Measurements from ENCODE around the gene KCNA10.

KCNA10 gene

GRCh38 chr1:110519125-110519810 lies at the start of gene KCNA10:
Gene KCNA10, minus strand, starts transcription at chr1:110519175. Its CDS starts 388 bp downstream, at chr1:110518787.
- no peak for DNase-seq

- no peak for DNase-seq
Measured at GRCh38 chr1:110566836-110567235, 47.9 kb upstream of the KCNA10 start.

- DNase-seq, result no peak
Measured at GRCh38 chr1:110565565-110565964, 46.6 kb upstream of the KCNA10 start.

GRCh38 chr1:110563089-110563488 lies 44.1 kb upstream of the KCNA10 start:
- DNase-seq, result no peak

- DNase-seq, result peak; percentile 28
Measured at GRCh38 chr1:110561596-110561995, 42.6 kb upstream of the KCNA10 start.

- no peak for DNase-seq
Measured at GRCh38 chr1:110559157-110559556, 40.2 kb upstream of the KCNA10 start.

GRCh38 chr1:110557481-110557880 lies 38.5 kb upstream of the KCNA10 start:
- peak; percentile 32 for DNase-seq

- DNase-seq, result peak; percentile 44
Measured at GRCh38 chr1:110556471-110556807, 37.5 kb upstream of the KCNA10 start.

- peak; percentile 42 for DNase-seq
Measured at GRCh38 chr1:110555807-110556470, 37.0 kb upstream of the KCNA10 start.

- DNase-seq, result peak; percentile 85
Measured at GRCh38 chr1:110554871-110555801, 36.2 kb upstream of the KCNA10 start.

- DNase-seq, result no peak
Measured at GRCh38 chr1:110551278-110551809, 32.4 kb upstream of the KCNA10 start.

GRCh38 chr1:110549831-110550230 lies 30.9 kb upstream of the KCNA10 start:
- no peak for DNase-seq

- DNase-seq, result peak; percentile 79
Measured at GRCh38 chr1:110548381-110548780, 29.4 kb upstream of the KCNA10 start.

- DNase-seq, result no peak
Measured at GRCh38 chr1:110547017-110547416, 28.0 kb upstream of the KCNA10 start.

- no peak for DNase-seq
Measured at GRCh38 chr1:110545492-110545891, 26.5 kb upstream of the KCNA10 start.

GRCh38 chr1:110544753-110545152 lies 25.8 kb upstream of the KCNA10 start:
- no peak for DNase-seq

- no peak for DNase-seq
Measured at GRCh38 chr1:110542725-110543124, 23.8 kb upstream of the KCNA10 start.

- DNase-seq, result no peak
Measured at GRCh38 chr1:110541906-110542395, 23.0 kb upstream of the KCNA10 start.

- DNase-seq, result no peak
Measured at GRCh38 chr1:110540891-110541685, 22.1 kb upstream of the KCNA10 start.

- DNase-seq, result no peak
Measured at GRCh38 chr1:110538921-110539320, 19.9 kb upstream of the KCNA10 start.

GRCh38 chr1:110538075-110538474 lies 19.1 kb upstream of the KCNA10 start:
- DNase-seq, result no peak

GRCh38 chr1:110535985-110536384 lies 17.0 kb upstream of the KCNA10 start:
- no peak for DNase-seq

Data from islet precursor cell (in vitro differentiated cells).